T follicular helper cell (primary cell): Measurements from ENCODE around the gene ZNF792.
"Not testable (repeated sequence)": the region's sequence is repeated elsewhere in the genome, so short reads cannot be mapped to it uniquely, and the experiment has no call there.

ENCODE experiments used
- DNase-seq: peaks from one replicate; pipeline ENCODE4 v3.0.0-alpha.2; 2020; ENCODE audit warnings: low read depth

Gene ZNF792

DNA sequence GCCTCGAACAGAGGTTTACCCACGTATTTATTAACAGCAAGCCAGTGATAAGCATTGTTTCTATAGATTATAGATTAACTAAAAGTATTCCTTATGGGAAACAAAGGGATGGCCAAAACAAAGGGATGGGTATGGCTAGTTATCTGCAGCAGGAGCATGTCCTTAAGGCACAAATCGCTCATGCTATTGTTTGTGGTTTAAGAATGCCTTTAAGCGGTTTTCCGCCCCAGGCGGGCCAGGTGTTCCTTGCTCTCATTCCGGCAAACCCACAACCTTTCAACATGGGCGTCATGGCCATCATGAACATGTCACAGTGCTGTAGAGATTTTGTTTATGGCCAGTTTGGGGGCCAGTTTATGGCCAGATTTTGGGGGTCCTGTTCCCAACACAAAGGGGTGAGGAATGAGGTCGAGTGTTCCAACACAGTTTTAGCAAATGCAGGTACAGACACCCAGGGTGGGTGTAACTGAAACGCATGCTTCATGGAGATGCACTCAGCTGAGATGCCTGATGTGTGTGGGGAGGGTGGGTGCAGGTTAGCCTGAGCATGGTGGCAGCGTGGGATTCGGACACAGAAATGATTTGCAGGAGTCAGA lies 6.3 kb upstream of the ZNF792 start:
- DNase-seq = not testable (repeated sequence)

DNA sequence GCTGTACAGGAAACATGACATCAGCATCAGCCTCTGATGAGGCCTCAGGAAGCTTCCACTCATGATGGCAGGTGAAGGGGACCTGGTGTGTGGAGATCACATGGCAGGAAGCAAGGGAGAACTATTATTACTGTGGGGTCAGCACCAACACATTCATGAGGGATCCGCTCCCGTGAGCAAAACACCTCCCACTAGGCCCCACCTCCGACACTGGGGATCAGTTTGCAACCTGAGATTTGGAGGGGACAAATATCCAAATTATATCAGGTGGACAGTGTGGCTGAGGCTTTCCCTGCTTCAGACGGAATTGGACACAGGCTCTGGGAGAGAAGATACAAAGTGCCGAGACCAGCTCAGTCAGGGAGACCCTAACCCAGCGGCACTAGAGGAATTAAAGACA lies 5.7 kb upstream of the ZNF792 start:
- no peak for DNase-seq

DNA sequence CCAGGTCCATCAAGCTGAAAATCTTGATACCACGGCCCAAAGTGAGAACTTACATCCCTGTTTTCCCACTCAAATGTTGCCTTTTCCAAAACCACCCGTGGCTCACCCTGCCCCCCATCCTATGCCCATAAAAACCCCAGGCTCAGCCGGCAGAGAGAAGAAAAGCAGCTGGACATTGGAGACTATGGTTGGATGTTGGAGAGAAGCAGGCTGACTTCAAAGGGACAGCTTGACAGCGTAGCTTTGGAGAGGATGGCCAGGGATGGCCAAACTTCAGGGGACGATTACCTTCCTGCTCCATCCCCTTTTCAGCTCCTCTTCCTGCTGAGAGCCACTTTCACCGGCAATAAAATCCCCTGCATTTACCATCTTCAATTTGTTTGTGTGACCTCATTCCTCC lies 3.5 kb upstream of the ZNF792 start:
- no peak for DNase-seq

DNA sequence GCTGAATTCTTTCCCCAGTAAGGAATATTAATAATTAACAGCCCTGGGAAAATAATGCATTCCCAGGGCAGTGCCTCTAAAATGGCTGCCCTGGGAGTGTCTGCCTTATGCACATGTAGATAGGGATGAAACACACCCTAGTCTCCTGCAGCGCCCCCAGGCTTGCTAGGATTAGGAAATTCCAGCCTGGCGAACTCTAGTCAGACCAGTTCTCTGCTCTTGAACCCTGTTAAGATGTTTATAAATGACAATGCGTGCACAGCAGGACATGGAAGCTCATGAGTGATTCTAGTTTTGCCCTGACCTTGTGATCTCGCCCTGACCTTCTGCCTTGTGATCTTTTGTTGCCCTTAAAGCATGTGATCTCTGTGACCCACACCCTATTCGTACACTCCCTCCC lies 1.5 kb upstream of the ZNF792 start:
- not testable (repeated sequence) for DNase-seq

DNA sequence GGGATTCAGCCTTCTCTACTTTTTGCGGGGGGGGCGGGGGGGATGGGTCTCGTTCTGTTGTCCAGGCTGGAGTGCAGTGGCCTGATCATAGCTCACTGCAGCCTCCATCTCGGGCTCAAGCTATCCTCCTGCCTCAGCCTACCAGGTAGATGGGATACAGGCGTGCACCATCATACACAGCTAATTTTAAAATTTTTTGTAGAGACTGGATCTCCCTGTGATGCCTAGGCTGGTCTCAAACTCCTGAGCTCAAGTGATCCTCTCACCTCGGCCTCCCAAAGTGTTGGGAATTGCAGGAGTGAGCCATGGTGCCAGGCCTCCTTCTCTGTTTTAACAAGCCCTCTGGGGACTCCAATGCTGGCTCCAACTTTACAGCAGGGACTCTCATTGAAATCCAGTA lies 569 bp upstream of the ZNF792 start:
- no peak for DNase-seq

DNA sequence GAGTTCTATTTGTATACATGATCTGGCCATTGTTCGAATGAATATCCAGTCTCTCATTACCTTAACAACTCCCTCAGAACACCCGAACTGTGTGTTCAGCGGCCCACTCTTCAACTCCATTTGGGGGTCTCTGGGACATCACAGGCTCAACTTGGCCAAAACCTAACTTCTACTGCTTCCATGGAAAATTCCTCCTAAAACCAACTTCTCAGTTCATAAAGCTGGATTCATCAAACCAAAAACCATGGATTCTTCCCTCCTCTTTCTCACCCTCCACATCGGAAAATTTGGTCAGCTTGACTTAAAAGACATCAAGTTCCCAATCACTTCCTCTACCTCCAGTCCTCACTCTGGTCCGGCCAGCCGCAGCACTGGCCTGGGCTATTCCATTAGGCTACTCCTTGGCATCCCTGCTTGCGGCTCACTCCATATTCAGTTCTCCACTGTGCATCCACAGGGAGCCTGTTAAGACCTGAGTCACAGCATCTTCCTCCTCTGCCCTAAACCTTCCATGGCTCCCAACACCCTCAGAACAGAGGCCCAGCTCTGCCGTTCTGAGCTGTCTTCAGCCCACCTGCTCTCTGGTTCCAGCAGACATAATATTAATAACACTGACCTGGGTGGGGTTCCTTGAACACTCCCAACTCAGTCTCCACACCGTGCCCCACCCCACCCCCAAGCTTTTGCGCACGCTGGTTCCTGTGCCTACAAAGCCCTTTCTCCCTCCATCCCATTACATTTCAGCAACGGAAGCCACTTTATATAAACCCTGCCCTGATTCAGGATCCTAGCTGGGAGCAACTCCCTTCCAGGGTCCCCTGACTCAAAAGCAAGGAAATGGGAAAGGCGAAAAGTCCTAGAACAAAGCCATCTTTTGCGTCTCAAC lies 1.1 kb downstream of the ZNF792 start:
- no peak for DNase-seq

DNA sequence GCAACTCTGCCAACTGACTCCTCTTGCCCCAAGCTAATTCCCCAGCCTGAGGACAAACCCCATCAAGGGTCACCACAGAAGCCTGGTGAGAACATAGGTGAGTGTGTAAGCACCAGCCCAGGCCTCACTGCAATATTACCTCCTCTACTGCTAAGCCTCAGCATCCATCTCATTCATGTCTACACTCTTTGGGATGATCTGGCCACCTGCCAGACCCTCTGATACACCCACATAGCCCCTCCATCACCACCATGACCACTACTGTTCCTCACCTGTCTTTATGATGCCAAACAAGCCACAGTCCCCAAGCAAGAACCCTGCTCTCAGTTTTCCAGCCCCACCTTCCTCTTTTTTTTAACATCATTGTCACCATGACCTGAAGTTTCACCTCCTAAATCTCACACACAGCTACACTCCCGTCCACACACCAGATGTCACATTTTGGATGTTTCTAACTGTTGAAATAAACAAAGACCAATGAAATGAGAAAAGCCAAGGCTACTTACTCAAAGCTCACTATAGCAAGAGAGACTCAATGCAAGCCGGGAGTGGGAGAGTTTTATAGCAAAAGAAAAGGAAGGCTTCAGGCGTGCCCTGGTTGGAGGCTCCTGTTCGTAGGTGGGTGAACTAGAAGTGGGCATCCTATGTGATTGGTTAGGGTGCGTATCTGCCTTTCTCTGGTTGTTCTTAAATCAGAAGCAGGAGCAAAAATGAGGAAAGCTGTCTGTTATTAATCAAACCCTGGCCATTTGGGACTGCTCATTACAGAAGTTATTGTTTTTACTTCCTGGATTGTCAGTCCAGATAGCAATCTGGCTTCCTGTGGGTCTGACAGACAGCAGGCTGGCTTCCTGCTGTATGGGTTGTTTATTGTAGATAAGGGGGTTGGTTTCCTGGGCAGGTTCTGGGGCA lies 2.0 kb downstream of the ZNF792 start:
- DNase-seq = no peak

DNA sequence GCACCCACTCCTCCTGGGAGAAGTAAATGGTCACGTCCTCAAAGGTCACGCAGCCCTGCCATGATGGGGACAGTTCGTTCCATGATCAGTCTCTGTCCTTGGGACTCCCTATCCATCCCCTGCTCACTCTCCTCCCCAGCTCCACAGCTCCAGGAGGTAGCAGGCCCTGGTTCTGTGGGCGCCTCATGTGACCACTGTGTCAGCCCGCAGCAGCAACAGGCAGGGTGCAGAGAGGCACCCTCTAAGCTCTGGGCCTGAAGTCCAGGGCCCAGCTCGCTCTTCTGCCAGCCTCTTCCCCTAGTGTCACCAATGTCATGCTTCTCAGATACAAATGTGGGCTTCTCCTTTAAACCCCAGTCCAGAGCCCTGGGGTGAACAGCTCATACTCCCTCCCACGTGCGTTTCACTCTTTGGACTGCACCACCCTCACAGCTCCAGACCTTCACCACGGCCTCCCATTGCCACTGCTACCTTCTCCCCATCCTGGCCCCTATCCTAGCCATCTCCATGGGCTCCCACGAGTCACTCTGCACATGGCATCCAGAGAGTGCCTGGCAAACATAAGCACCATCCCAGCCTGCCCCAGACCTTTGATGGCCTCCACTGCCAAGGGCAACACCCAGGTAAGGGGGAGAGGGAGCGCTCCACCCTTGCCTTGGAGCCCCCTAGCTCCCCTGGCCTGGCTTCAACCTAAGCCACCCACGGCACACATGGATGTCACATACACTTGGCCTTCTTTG lies 2.9 kb downstream of the ZNF792 start:
- DNase-seq = no peak

DNA sequence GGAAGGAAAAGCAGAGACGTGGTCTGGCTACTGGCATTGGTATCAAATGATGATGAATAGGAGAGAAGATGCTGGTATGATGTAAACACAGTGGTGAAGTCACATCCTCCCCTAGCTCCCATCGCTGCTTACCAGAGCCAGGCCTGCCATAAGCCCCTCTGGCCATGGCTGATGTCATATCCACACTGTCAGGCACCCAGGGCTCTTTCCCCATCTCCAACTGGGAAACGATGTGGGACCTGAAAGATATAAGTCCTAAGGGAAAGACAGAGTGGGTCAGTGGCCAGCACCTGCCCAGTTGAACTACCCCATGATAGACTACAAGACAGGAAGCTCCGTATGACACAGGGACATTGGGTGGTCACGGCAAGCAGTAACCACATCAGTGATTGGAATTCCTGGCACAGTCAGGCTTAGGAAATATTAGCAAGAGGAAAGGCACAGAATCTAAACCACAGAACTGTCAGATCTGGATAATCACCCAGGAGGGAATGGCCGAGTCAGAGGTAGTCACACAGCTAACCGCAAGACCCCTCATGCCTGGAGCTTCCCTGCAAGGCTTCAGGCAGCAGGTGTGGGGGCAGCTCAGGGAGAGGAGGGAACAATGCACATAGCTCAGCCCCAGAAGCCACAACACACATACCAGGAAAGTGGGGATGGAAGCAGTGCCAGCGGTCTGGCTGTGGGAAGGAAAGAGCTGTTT lies 3.8 kb downstream of the ZNF792 start:
- DNase-seq = no peak

DNA sequence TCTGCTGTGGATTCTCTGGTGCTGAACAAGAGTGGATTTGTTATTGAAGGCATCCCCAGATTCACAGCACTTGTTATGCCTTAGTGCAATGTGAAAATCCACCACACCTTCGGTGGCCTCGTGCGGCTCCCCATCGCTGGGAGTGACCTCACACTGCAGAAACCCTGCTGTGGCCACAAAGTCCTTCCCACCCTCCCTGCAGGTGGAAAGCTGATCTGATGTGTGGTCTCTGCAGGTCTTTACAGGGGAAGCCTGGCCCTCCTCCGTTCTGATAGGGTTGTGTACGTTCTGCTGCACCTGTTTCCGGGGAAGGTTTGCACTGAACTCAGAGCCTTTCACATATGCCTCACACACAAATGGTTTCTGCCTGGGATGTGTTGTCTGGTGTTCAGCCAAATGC lies 5.0 kb downstream of the ZNF792 start:
- no peak for DNase-seq

DNA sequence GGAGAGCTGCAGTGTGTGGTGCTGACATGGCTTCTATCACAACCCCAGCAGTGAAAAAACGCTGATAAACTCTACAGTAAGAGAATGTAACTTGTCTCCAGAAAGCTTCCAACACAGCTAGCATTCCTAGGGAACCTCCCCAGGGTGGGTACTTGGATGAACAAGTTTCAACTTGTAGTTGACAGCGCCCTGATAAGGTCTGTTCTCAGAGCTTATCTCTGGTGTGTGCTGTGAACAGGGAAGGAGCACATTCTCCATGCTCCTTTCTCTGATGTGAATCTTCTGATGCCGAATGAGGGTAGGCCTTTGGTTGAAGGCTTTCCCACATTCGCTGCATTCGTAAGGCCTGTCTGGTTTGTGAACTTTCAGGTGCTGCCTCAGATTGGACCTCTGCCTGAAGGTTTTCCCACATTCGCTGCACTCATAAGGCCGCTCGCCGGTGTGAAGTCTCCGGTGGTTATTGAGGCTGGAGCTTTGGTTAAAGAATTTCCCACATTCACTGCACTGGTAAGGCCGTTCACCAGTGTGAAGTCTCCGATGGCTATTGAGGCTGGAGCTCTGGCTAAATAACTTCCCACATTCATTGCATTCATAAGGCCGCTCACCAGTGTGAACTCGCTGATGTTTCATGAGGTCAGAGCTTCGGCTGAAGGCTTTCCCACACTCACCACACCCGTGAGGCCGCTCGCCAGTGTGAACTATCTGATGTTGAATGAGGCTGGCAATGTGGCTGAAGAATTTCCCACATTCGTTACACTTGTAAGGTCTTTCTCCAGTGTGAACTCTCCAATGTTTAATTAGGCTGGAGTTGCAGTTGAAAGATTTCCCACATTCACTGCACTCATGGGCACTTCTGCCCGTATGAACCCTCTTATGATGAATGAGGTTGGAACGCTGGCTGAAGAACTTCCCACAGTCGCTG lies 5.9 kb downstream of the ZNF792 start:
- DNase-seq = no peak

DNA sequence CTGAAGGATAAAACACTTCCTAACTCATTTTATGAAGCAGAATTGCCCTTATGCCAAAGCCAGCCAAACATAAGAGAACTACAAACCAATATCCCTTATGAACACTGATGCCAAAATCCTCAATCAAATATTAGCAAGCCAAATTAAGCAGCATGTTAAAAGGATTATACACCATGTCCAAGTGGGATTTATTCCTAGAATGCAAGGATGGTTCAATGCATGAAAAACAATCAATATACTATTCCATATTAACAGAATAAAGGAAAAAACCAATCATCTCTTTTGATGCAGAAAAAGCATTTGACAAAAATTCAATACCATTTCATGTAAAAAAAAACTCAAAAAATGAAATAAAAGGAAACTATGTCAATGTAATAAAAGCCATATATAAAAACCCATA lies 10.9 kb downstream of the ZNF792 start:
- no peak for DNase-seq

DNA sequence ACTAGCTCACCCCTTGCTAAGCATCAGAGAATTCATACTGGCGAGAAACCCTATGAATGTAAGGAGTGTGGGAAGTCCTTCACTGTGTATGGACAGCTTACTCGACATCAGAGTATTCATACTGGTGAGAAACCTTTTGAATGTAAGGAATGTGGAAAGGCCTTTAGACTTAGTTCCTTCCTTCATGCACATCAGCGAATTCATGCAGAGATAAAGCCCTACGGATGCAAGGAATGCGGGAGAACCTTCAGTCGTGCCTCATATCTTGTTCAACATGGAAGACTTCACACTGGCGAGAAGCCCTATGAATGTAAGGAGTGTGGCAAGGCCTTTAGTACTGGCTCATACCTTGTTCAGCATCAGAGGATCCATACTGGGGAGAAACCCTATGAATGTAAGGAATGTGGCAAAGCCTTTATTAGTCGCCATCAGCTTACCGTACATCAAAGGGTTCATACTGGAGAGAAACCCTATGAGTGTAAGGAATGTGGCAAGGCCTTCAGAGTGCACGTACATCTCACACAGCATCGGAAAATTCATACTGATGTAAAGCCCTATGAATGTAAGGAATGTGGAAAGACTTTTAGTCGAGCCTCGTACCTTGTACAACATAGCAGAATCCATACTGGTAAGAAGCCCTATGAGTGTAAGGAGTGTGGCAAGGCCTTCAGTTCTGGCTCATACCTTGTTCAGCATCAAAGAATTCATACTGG lies 20.0 kb downstream of the ZNF792 start:
- no peak for DNase-seq

DNA sequence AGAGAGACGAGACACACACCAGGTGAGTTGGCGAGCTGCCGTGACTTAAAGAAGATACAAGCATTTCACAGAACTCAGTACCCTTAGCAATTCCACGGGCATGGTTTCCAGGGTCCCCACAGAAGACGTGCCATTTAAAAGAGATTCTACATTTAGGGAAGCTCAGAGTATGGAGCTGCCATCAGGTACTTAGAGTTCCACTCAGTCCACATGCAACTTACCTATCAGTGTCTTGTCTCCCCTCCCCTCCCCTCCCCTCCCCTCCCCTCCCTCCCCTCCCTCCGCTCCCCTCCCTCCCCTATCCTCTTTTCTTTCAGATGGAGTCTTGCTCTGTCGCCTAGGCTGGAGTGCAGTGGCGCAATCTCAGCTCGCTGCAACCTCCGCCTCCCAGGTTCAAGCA lies 25.1 kb downstream of the ZNF792 start:
- no peak for DNase-seq

DNA sequence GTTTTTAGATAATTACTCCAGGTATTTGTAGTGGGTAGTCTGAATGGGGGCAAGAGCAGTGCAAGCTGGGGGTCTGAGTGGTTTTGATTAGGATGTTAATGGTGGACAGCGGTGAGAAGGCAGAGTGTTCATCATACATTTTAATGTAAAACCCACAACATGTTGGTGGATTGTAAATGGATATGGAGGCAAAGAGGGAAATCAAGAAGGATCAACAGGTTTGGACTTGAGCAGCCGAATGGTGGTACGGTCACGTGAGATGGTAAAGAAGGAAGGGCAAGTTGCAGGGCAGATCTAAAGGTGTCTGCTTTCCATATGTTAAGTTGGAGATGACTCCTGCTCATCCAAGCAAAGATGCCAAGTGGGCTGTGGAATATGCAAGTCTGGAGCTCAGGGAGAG lies 27.8 kb downstream of the ZNF792 start:
- no peak for DNase-seq

DNA sequence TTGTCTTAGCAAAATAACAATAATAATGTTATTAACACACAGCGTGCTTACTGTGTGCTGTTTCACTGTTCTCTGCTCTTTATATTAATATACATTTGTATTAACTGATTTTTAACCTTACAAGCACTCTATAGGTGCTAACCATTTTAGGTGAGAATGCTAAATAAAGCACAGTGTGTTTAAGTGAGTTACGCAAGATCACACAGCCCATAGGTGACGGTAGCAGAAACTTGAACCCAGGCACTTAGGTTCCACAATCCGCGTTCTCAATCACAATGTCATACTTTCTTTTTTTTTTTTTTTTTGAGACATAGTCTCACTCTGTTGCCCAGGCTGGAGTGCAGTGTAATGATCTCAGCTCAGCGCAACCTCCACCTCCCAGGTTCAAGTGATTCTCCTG lies 31.5 kb downstream of the ZNF792 start:
- no peak for DNase-seq

DNA sequence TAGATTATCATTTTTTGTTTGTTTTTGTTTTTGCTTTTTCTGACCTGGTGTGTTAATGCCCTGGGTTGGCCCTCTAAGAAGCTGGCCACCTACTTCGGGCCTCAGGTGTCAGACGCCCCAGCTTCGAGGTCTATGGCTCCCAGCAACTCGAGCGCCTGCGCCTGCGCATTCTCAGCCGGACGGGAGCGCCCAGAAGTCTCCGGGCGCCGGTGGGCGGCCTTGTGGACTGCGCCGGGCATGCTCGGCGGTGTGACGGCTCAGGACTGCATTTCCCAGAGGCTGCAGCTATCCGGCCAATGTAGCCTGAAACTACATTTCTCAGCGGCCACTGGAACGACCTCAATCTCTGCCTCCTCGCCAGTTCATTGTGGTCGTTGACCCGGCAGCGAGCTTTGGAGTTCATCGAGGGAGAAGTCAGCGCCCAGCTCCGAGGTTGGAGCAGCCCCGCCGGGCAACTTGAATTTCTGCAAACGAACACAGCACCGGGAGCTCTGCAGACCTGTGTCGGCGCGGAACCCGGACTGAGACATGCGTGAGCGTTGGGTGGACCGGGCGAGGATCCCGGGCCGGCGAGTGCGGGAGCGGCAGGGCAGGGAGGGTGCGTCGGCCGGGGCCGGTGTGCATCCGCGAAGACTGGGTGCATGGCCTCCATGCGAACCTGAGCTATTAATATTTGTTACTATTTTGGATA lies 37.2 kb downstream of the ZNF792 start, which contains the start of gene ZNF30:
Gene ZNF30 (plus strand): TSS at position 219 of the 691 bp plus-strand sequence. CDS start 3,045 bp downstream, outside the sequence.
- peak; percentile 46 for DNase-seq

DNA sequence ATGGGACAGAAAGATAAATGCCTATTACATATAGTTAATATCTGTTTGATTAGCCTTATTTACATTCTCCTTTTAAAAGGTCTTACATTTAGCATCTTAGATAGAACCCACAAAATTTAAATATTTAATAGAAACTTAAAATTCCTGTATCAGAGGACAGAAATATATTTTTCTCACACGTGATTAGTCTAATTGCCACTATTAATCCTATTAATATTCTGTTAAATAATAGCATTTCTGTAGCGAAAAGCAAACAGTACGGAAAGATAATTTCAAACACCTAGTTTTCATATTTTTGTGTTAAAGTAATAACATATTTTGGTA lies 37.7 kb downstream of the ZNF792 start:
- DNase-seq = no peak
